SK-N-SH (cell line): ENCODE measurements around the gene ANKMY1. TPM values are rescaled to one million over a fixed set of nuclear protein-coding genes. Genes with fewer than 3 reads are reported as not detected.

ENCODE experiments used
- CTCF ChIA-PET: fragments of 300-600, 350-600 bp; formaldehyde crosslinking; extraction: SDS; loops from one replicate; lab custom pipeline; 2021; lab: Yijun Ruan, JAX
- POLR2A ChIA-PET: fragments of 350-600 bp; sonication (Branson Sonifier 250); formaldehyde crosslinking; extraction: SDS; loops from one replicate; lab custom pipeline; 2020; ENCODE audit warnings: antibody characterized with exemption, inconsistent platforms; lab: Yijun Ruan, JAX
- DNase-seq: peaks from one replicate; pipeline ENCODE4 v3.0.0; 2012
- H2AFZ ChIP-seq: fragments of 200-600 bp; sonication (generic); 2 replicates; pipeline ENCODE4 v1.8.1; 2016; ENCODE audit warnings: antibody characterized with exemption, mild to moderate bottlenecking, low read depth
- H3F3A ChIP-seq: fragments of 200-600 bp; sonication (generic); replicated peaks from 2 replicates; pipeline ENCODE3; 2016; ENCODE audit warnings: antibody characterized with exemption, mild to moderate bottlenecking; ENCODE audit not compliant: insufficient read depth
- H3K27ac ChIP-seq, 2 experiments: fragments of 200-500 bp in 1 of 2; fragments of 200-600 bp in 1 of 2; sonication (Bioruptor generic) in 1 of 2; sonication (generic), shearing (Covaris generic) in 1 of 2; 2 replicates each; pipeline versions ENCODE4 v1.5.1 to v1.6.1; 2014 to 2016; ENCODE audit warnings: low read depth in 2 of 2, inconsistent platforms in 1 of 2, low read length in 1 of 2, mild to moderate bottlenecking in 1 of 2, mixed read lengths in 1 of 2
- H3K27me3 ChIP-seq: fragments of 200-600 bp; sonication (generic), shearing (Covaris generic); 2 replicates; pipeline ENCODE4 v1.6.1; 2016; ENCODE audit warnings: mixed run types; ENCODE audit not compliant: insufficient read depth
- H3K36me3 ChIP-seq, 2 experiments: fragments of 200-500 bp in 1 of 2; fragments of 200-600 bp in 1 of 2; sonication (Bioruptor generic) in 1 of 2; sonication (generic) in 1 of 2; replicated peaks in 1 of 2; 2 replicates each; pipeline versions ENCODE3 to v1.5.1; 2014 to 2016; ENCODE audit warnings: low read length in 1 of 2, mild to moderate bottlenecking in 1 of 2; ENCODE audit not compliant: insufficient read depth in 2 of 2, control insufficient read depth in 1 of 2
- H3K4me1 ChIP-seq, 2 experiments: fragments of 200-500 bp in 1 of 2; fragments of 200-600 bp in 1 of 2; sonication (Bioruptor generic) in 1 of 2; sonication (generic), shearing (Covaris generic) in 1 of 2; 2 replicates each; pipeline versions ENCODE4 v1.5.1 to v1.6.1; 2014 to 2016; ENCODE audit warnings: low read depth in 1 of 2, low read length in 1 of 2, mixed run types in 1 of 2; ENCODE audit not compliant: insufficient read depth in 2 of 2, control insufficient read depth in 1 of 2
- H3K4me2 ChIP-seq: fragments of 200-600 bp; sonication (generic), shearing (Covaris generic); 2 replicates; pipeline ENCODE4 v1.6.1; 2017; ENCODE audit warnings: mixed run types
- H3K4me3 ChIP-seq, 2 experiments: fragments of 200-500 bp in 1 of 2; fragments of 200-600 bp in 1 of 2; sonication (Bioruptor generic) in 1 of 2; sonication (generic), shearing (Covaris generic) in 1 of 2; 2 replicates each; pipeline versions ENCODE4 v1.5.1 to v1.8.1; 2014 to 2016; ENCODE audit warnings: low read depth in 2 of 2, inconsistent platforms in 1 of 2, low read length in 1 of 2, mild to moderate bottlenecking in 1 of 2, mixed read lengths in 1 of 2, moderate library complexity in 1 of 2
- H3K79me2 ChIP-seq: fragments of 200-600 bp; sonication (generic); 2 replicates; pipeline ENCODE4 v1.8.1; 2017; ENCODE audit warnings: mild to moderate bottlenecking; ENCODE audit not compliant: insufficient read depth
- H3K9ac ChIP-seq: fragments of 200-600 bp; sonication (generic); 2 replicates; pipeline ENCODE4 v1.6.1; 2017; ENCODE audit warnings: mixed run types
- H3K9me2 ChIP-seq: fragments of 200-600 bp; sonication (generic); 2 replicates; pipeline ENCODE4 v1.6.1; 2017; ENCODE audit warnings: mixed run types
- H3K9me3 ChIP-seq: fragments of 200-600 bp; sonication (generic); 2 replicates; pipeline ENCODE4 v1.6.1; 2017; ENCODE audit warnings: mixed run types, mild to moderate bottlenecking, moderate library complexity
- H4K20me1 ChIP-seq: fragments of 200-600 bp; sonication (generic); 2 replicates; pipeline ENCODE4 v1.6.1; 2017; ENCODE audit warnings: mild to moderate bottlenecking, mixed run types; ENCODE audit not compliant: insufficient read depth
- CHD2 ChIP-seq: fragments of 150-350 bp; IDR thresholded peaks from 2 replicates; pipeline ENCODE4 v1.6.1; 2018; ENCODE audit warnings: low read length; ENCODE audit not compliant: partially characterized antibody
- ELF1 ChIP-seq: IDR thresholded peaks from 2 replicates; pipeline ENCODE4 v1.4.0; 2012
- EP300 ChIP-seq, 2 experiments: IDR thresholded peaks; 2 replicates each; pipeline versions ENCODE4 v1.4.0 to v1.6.1; 2012; ENCODE audit warnings: borderline replicate concordance in 1 of 2, low read depth in 1 of 2, low read length in 1 of 2
- EZH2phosphoT487 ChIP-seq: fragments of 200-600 bp; sonication (generic); IDR thresholded peaks from 2 replicates; pipeline ENCODE4 v1.6.1; 2017; ENCODE audit warnings: low read depth, mixed run types, mild to moderate bottlenecking, antibody characterized with exemption, moderate library complexity, borderline replicate concordance
- FOSL2 ChIP-seq: IDR thresholded peaks from 2 replicates; pipeline ENCODE4 v1.4.0; 2012; ENCODE audit warnings: low read depth, mild to moderate bottlenecking, moderate library complexity, borderline replicate concordance
- GATA2 ChIP-seq: sonication (generic); formaldehyde crosslinking; IDR thresholded peaks from 2 replicates; pipeline ENCODE4 v1.5.0; 2020; ENCODE audit warnings: mild to moderate bottlenecking, missing genetic modification reagents
- IRF3 ChIP-seq: fragments of 150-350 bp; IDR thresholded peaks from 2 replicates; pipeline ENCODE4 v1.6.1; 2016; ENCODE audit warnings: mild to moderate bottlenecking, low read depth, low read length
- JUND ChIP-seq: IDR thresholded peaks from 2 replicates; pipeline ENCODE4 v1.4.0; 2012
- MXI1 ChIP-seq: IDR thresholded peaks from 2 replicates; pipeline ENCODE4 v1.6.1; 2012; ENCODE audit warnings: mild to moderate bottlenecking, low read depth, low read length, improper control_type of control experiment
- NFIC ChIP-seq: IDR thresholded peaks from 2 replicates; pipeline ENCODE4 v1.4.0; 2012; ENCODE audit warnings: borderline replicate concordance
- NRF1 ChIP-seq: IDR thresholded peaks from 2 replicates; pipeline ENCODE4 v1.6.1; 2012; ENCODE audit warnings: low read depth, mild to moderate bottlenecking, low read length
- PBX3 ChIP-seq: IDR thresholded peaks from 2 replicates; pipeline ENCODE4; 2012
- RCOR1 ChIP-seq: fragments of 150-350 bp; IDR thresholded peaks from 2 replicates; pipeline ENCODE4 v1.6.1; 2017; ENCODE audit warnings: antibody characterized with exemption, low read length
- RFX5 ChIP-seq: IDR thresholded peaks from 2 replicates; pipeline ENCODE4 v1.6.1; 2012; ENCODE audit warnings: mild to moderate bottlenecking, improper control_type of control experiment, low read length
- SIN3A ChIP-seq: IDR thresholded peaks from 2 replicates; pipeline ENCODE4 v1.6.1; 2012; ENCODE audit warnings: low read depth, mild to moderate bottlenecking, low read length, moderate library complexity, borderline replicate concordance
- SMC3 ChIP-seq: IDR thresholded peaks from 2 replicates; pipeline ENCODE4 v1.6.1; 2012; ENCODE audit warnings: low read depth, low read length, improper control_type of control experiment
- TAF1 ChIP-seq: IDR thresholded peaks from 2 replicates; pipeline ENCODE4 v1.6.1; 2012; ENCODE audit warnings: low read depth, mild to moderate bottlenecking, low read length, moderate library complexity, borderline replicate concordance
- TCF12 ChIP-seq: IDR thresholded peaks from 2 replicates; pipeline ENCODE4 v1.4.0; 2012
- TEAD4 ChIP-seq: IDR thresholded peaks from 2 replicates; pipeline ENCODE4 v1.4.0; 2012; ENCODE audit warnings: mild to moderate bottlenecking, borderline replicate concordance; ENCODE audit not compliant: insufficient read depth
- USF2 ChIP-seq: fragments of 150-350 bp; IDR thresholded peaks from 2 replicates; pipeline ENCODE4 v1.6.1; 2017; ENCODE audit warnings: antibody characterized with exemption, low read length, low read depth, borderline replicate concordance
- YY1 ChIP-seq: IDR thresholded peaks from 2 replicates; pipeline ENCODE4 v1.4.0; 2012; ENCODE audit warnings: low read depth, mild to moderate bottlenecking
- WGBS: methylation state at CpG from one replicate; pipeline ENCODE4 v1.1.6; 2017; ENCODE audit warnings: low lambda C conversion rate; 5-methylcytosine and 5-hydroxymethylcytosine counted together
- polyA plus RNA-seq, 3 experiments: library from polyadenylated mRNA; depleted of rRNA; stranded (reverse); fragments of >200 nt; gene quantifications; 2 replicates each; pipeline ENCODE4 v1.2.3, GENCODE V29; 2012

ANKMY1 gene
- polyA plus RNA-seq, 1 of the 3 experiments (the other 2 are of a cell fraction): 12.1 TPM

- 80% methylated on average over 12 of the region's 12 CpGs for WGBS
- Histone ChIP-seq H3K4me2 (no peak overlapping the region), H3K27ac (no peak overlapping the region), H3K36me3 (peaks cover 3 to 12% of the 10 kb centered on the region in 2 experiments), H3K9me3 (no peaks in the 10 kb centered on the region), H3K79me2 (no peaks in the 10 kb centered on the region), H3F3A (no peaks in the 10 kb centered on the region), H4K20me1 (no peaks in the 10 kb centered on the region), H3K9ac (no peak overlapping the region), H3K9me2 (no peaks in the 10 kb centered on the region), H3K4me1 (no peaks in the 10 kb centered on the region; a peak in 1 of 4 replicates), H2AFZ (no peak overlapping the region), H3K27me3 (no peaks in the 10 kb centered on the region), H3K4me3 (no peak overlapping the region)
- CTCF ChIA-PET: no interaction called here
- peak; percentile 9 for DNase-seq
- POLR2A ChIA-PET: no interaction called here
- TF ChIP-seq IRF3 (no peak), CHD2 (no peak), EP300 (IDR thresholded peaks at IDR 0.05; ENCODE audit: borderline replicate concordance in 1 of 2, low read depth in 1 of 2, low read length in 1 of 2) (no peak), ELF1 (no peak), RFX5 (no peak), USF2 (no peak), NRF1 (no peak), SIN3A (no peak), PBX3 (no peak), FOSL2 (no peak), TEAD4 (no peak)
These were observed 47.9 kb downstream of the ANKMY1 start for GRCh38 chr2:240509667-240510512.

GRCh38 chr2:240508832-240509545 is 48.8 kb downstream of the ANKMY1 start:
- H3K4me3 ChIP-seq: no peak overlapping the region
- POLR2A ChIA-PET: no interaction called here
- peaks cover 0 to 12% of the 10 kb centered on the region in 2 experiments for H3K36me3 ChIP-seq
- peak; percentile 3 for DNase-seq
- no peaks in the 10 kb centered on the region for H3K79me2 ChIP-seq
- no peaks in the 10 kb centered on the region for H3K9me2 ChIP-seq
- 97% methylated on average over 7 of the region's 7 CpGs for WGBS
- no peaks in the 10 kb centered on the region for H4K20me1 ChIP-seq
- H3K9me3 ChIP-seq: no peaks in the 10 kb centered on the region
- no peak overlapping the region for H3K27ac ChIP-seq
- no peak overlapping the region for H3K4me2 ChIP-seq
- H3F3A ChIP-seq: no peaks in the 10 kb centered on the region
- no peak overlapping the region for H3K9ac ChIP-seq
- H2AFZ ChIP-seq: no peak overlapping the region
- H3K4me1 ChIP-seq: no peaks in the 10 kb centered on the region; a peak in 1 of 4 replicates
- no peaks in the 10 kb centered on the region for H3K27me3 ChIP-seq
- CTCF ChIA-PET: no interaction called here
- TF ChIP-seq NRF1 (no peak), SMC3 (no peak), NFIC (no peak), PBX3 (no peak), CHD2 (no peak), MXI1 (no peak), IRF3 (no peak), GATA2 (CRISPR knock-in tag) (no peak), TAF1 (no peak), EZH2phosphoT487 (no peak), TCF12 (no peak), RCOR1 (no peak), JUND (no peak), YY1 (no peak)
